ENCODE results near the gene SLC22A1.

DNA sequence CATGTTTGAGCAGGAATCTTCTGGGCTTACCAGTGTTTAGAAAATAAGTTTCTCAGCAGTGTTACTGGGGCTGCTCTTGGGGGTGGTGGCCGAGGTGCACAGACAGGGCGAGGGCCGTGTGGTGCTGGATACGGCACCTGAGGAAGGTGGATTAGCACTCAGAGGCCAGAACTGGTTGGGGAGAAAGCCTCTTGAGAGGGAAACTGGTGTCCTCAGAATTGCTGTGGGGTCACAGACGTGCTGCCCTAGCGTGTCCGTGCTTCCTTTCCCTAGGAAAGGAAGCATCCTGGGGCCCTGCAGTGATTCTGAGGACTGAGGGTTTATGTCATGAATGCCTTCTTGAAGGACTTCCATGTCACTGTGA, 32.1 kb upstream of the SLC22A1 start:
- TF ChIP-seq GABPA (IDR thresholded peaks at IDR 0.05; ENCODE audit: low read depth) (no peak), POLR2AphosphoS5 (IDR thresholded peaks at IDR 0.05; ENCODE audit: low read length) (no peak), SP1 (IDR thresholded peaks at IDR 0.05; ENCODE audit: low read depth, low read length) (no peak), FOXM1 (IDR thresholded peaks at IDR 0.05; ENCODE audit: low read depth, low read length) (no peak), BCL11A (IDR thresholded peaks at IDR 0.05; ENCODE audit: low read depth, low read length) (no peak), CREM (IDR thresholded peaks at IDR 0.05; ENCODE audit: low read depth) (no peak), RAD51 (IDR thresholded peaks at IDR 0.05) (no peak), CTCF (IDR thresholded peaks at IDR 0.05 in 2 of 3, conservative IDR thresholded peaks at IDR 0.05 in 1 of 3; ENCODE audit: control insufficient read depth in 2 of 3, extremely low read depth in 1 of 3, insufficient read depth in 1 of 3, low read depth in 3 of 3, low read length in 3 of 3) (no peak), ZNF687 (IDR thresholded peaks at IDR 0.05) (no peak)

All from GM12878 (cell line).